Endothelial cell of umbilical vein (primary cell): ENCODE results near the gene CHML. TPM values are rescaled to one million over a fixed set of nuclear protein-coding genes. Genes with fewer than 3 reads are reported as not detected.

Experiments
- BruUV-seq: library from RNA; stranded (reverse); fragments of 400-500 nt; replicated peaks from 2 replicates; lab custom pipeline; 2021; lab: Mats Ljungman, UMichigan
- CTCF ChIA-PET: fragments of 300-600, 350-600 bp; sonication (Branson Sonifier 250); formaldehyde crosslinking; loops from one replicate; lab custom pipeline; 2021; ENCODE audit warnings: antibody characterized with exemption, inconsistent platforms; lab: Charles Lee
- POLR2A ChIA-PET: fragments of 300-600, 350-600 bp; sonication (Branson Sonifier 250); formaldehyde crosslinking; loops from one replicate; lab custom pipeline; 2021; ENCODE audit warnings: antibody characterized with exemption, inconsistent platforms; lab: Charles Lee
- DNase-seq: peaks from one replicate; pipeline ENCODE4 v3.0.0-alpha.2; 2011; ENCODE audit warnings: low read depth, low spot score
- FAIRE-seq: peaks from 2 replicates; lab custom pipeline; 2011; peaks lifted over from hg19 to GRCh38; lab: Jason Lieb, UNC
- H2AFZ ChIP-seq: 2 replicates; pipeline ENCODE4 v1.6.0; 2012; ENCODE audit warnings: low read depth, low read length, control low read depth, inconsistent platforms
- H3K27ac ChIP-seq: 2 replicates; pipeline ENCODE4 v1.5.1; 2011; ENCODE audit warnings: low read depth, mild to moderate bottlenecking, control low read depth, low read length, moderate library complexity; ENCODE audit not compliant: insufficient read depth
- H3K27me3 ChIP-seq, 2 experiments: 2 replicates each; pipeline versions ENCODE4 v1.6.0 to v1.6.1; 2011; ENCODE audit warnings: low read length in 2 of 2, mixed read lengths in 1 of 2; ENCODE audit not compliant: control insufficient read depth in 2 of 2, insufficient read depth in 2 of 2
- H3K36me3 ChIP-seq, 2 experiments: 2 replicates in 1 of 2; 3 replicates in 1 of 2; pipeline ENCODE4 v1.5.1; 2011; ENCODE audit warnings: low read length in 2 of 2, mild to moderate bottlenecking in 1 of 2, moderate library complexity in 1 of 2; ENCODE audit not compliant: control insufficient read depth in 2 of 2, insufficient read depth in 2 of 2; ENCODE audit errors: extremely low read depth in 1 of 2
- H3K4me1 ChIP-seq: 3 replicates; pipeline ENCODE4 v1.5.1; 2011; ENCODE audit warnings: mild to moderate bottlenecking, low read length; ENCODE audit not compliant: control insufficient read depth, insufficient read depth; ENCODE audit errors: extremely low read depth
- H3K4me2 ChIP-seq: 2 replicates; pipeline ENCODE4 v1.6.1; 2011; ENCODE audit warnings: low read length, control low read depth, mixed read lengths; ENCODE audit not compliant: insufficient read depth
- H3K4me3 ChIP-seq, 3 experiments: fragments of 200-600 bp in 1 of 3; sonication (generic), shearing (Covaris generic) in 1 of 3; replicated peaks in 1 of 3; 2 replicates each; pipeline ENCODE4 v1.5.1; 2011 to 2016; ENCODE audit warnings: control low read depth in 3 of 3, low read length in 3 of 3, mild to moderate bottlenecking in 2 of 3, inconsistent platforms in 1 of 3, low read depth in 1 of 3, moderate library complexity in 1 of 3; ENCODE audit not compliant: insufficient read depth in 1 of 3
- H3K79me2 ChIP-seq: 2 replicates; pipeline ENCODE4 v1.6.0; 2012; ENCODE audit warnings: low read length, inconsistent platforms; ENCODE audit not compliant: control insufficient read depth, insufficient read depth
- H3K9ac ChIP-seq: replicated peaks from 2 replicates; pipeline ENCODE3; 2011; ENCODE audit warnings: low read length, control low read depth; ENCODE audit not compliant: insufficient read depth; ENCODE audit errors: extremely low read depth
- H3K9me1 ChIP-seq: replicated peaks from 3 replicates; pipeline ENCODE4 v1.6.0; 2011; ENCODE audit warnings: mild to moderate bottlenecking, low read length; ENCODE audit not compliant: control insufficient read depth, insufficient read depth; ENCODE audit errors: extremely low read depth
- H3K9me3 ChIP-seq: replicated peaks from 2 replicates; pipeline ENCODE4 v1.5.1; 2012; ENCODE audit warnings: low read length, inconsistent platforms; ENCODE audit not compliant: control insufficient read depth, insufficient read depth
- H4K20me1 ChIP-seq: replicated peaks from 2 replicates; pipeline ENCODE3; 2011; ENCODE audit warnings: mild to moderate bottlenecking, low read length; ENCODE audit not compliant: control insufficient read depth, insufficient read depth; ENCODE audit errors: extremely low read depth
- CTCF ChIP-seq, 2 donors: IDR thresholded peaks; 1 replicate in 1 of 2; 2 replicates in 1 of 2; pipeline ENCODE4 v1.5.1; 2011; ENCODE audit warnings: low read length in 2 of 2, mild to moderate bottlenecking in 2 of 2, moderate library complexity in 2 of 2, control low read depth in 1 of 2, inconsistent platforms in 1 of 2, low read depth in 1 of 2; ENCODE audit not compliant: insufficient read depth in 1 of 2; ENCODE audit errors: extremely low read depth in 1 of 2
- EZH2 ChIP-seq: IDR thresholded peaks from 2 replicates; pipeline ENCODE4 v1.6.1; 2012; ENCODE audit warnings: borderline replicate concordance, low read depth, mild to moderate bottlenecking, moderate library complexity, low read length, inconsistent platforms; ENCODE audit not compliant: severe bottlenecking
- FOS ChIP-seq: IDR thresholded peaks from 2 replicates; pipeline ENCODE4 v1.6.1; 2011; ENCODE audit warnings: mild to moderate bottlenecking, low read length, moderate library complexity, borderline replicate concordance; ENCODE audit not compliant: insufficient read depth
- GATA2 ChIP-seq: IDR thresholded peaks from 2 replicates; pipeline ENCODE4 v1.7.0; 2011; ENCODE audit warnings: low read depth, mild to moderate bottlenecking, moderate library complexity, mixed read lengths, low read length; ENCODE audit not compliant: insufficient read length, insufficient read depth
- JUN ChIP-seq: IDR thresholded peaks from 2 replicates; pipeline ENCODE4 v1.6.1; 2011; ENCODE audit warnings: borderline replicate concordance, low read depth; ENCODE audit not compliant: insufficient read length, insufficient read depth
- MAX ChIP-seq: IDR thresholded peaks from 2 replicates; pipeline ENCODE4 v1.6.1; 2011; ENCODE audit not compliant: insufficient read depth, insufficient read length
- MYC ChIP-seq: IDR thresholded peaks from one replicate; pipeline ENCODE4 v1.6.1; 2011; ENCODE audit warnings: mild to moderate bottlenecking, low read depth, low read length
- POLR2A ChIP-seq: IDR thresholded peaks from 2 replicates; pipeline ENCODE4 v1.6.1; 2012; ENCODE audit warnings: low read depth, mild to moderate bottlenecking, control low read depth, low read length
- POLR2AphosphoS5 ChIP-seq: IDR thresholded peaks from 2 replicates; pipeline ENCODE4 v1.6.1; 2012; ENCODE audit warnings: low read depth, mild to moderate bottlenecking, control low read depth, low read length, moderate library complexity; ENCODE audit not compliant: insufficient read depth
- dilution Hi-C: fragments of 300-500 bp; cut with MboI; formaldehyde crosslinking; loops from one replicate; pipeline ENCODE4 v1.15.0; 2019; ENCODE audit warnings: low sequenced_read_pairs; ENCODE audit not compliant: extremely low pct_ligation_motif_present
- intact Hi-C: fragments of 100-400 bp; cut with micrococcal nuclease; formaldehyde crosslinking; loops from one replicate; pipeline ENCODE4 v1.10.0; 2022
- polyA plus RNA-seq, 4 experiments: library from polyadenylated mRNA; depleted of rRNA in 3 of 4; stranded (reverse) in 3 of 4; unstranded in 1 of 4; fragments of >200 nt; gene quantifications; 2 replicates each; pipeline versions ENCODE4 v1.2.1 to v1.2.3, GENCODE V29; 2011 to 2012; ENCODE audit warnings: missing spikeins in 1 of 4
- total RNA-seq: library from RNA; stranded (reverse); gene quantifications from 2 replicates; pipeline ENCODE4 v1.2.3, GENCODE V29; 2021

The CHML gene
- total and polyA plus RNA-seq, 2 donors (not counting 3 experiments of a cell fraction or from before 2014, with no cell fraction given) = 3.3 to 22.3 TPM

GRCh38 chr1:241654641-241655040, 14.5 kb upstream of the CHML start:
- Histone ChIP-seq H3K9me1 (no peaks in the 10 kb centered on the region), H3K4me1 (no peaks in the 10 kb centered on the region), H3K9ac (no peak overlapping the region), H3K27ac (no peak overlapping the region), H3K79me2 (no peaks in the 10 kb centered on the region), H3K9me3 (no peaks in the 10 kb centered on the region), H2AFZ (no peak overlapping the region), H3K4me2 (no peak overlapping the region), H3K27me3 (no peaks in the 10 kb centered on the region), H3K4me3 (no peak overlapping the region), H4K20me1 (no peaks in the 10 kb centered on the region), H3K36me3 (no peaks in the 10 kb centered on the region)
- DNase-seq = no peak
- no TSS peak for BruUV-seq
- POLR2A ChIA-PET = interaction anchor here (0.6 kb wide), 1 partner anchor 14 kb away, joined by 3 read pairs; no protein-coding TSS in a partner anchor
- no peak for TF ChIP-seq EZH2
- TF ChIP-seq FOS = no peak
- TF ChIP-seq JUN = no peak
- TF ChIP-seq GATA2 = no peak
- TF ChIP-seq POLR2AphosphoS5 = no peak
- no peak for TF ChIP-seq POLR2A
- no peak for TF ChIP-seq MAX
- no peak for TF ChIP-seq CTCF (IDR thresholded peaks at IDR 0.05; ENCODE audit: extremely low read depth in 1 of 2, insufficient read depth in 1 of 2, low read depth in 1 of 2, low read length in 2 of 2)
- no peak for TF ChIP-seq MYC
- dilution Hi-C loops (no loop called here), intact Hi-C loops (no loop called here)
- no peak for FAIRE-seq
- CTCF ChIA-PET = no interaction called here
